B cell (primary cell): Measurements from ENCODE around the gene TWIST2.

Experiments used
- EZH2 ChIP-seq: IDR thresholded peaks from 2 replicates; pipeline ENCODE4 v1.6.1; 2012; ENCODE audit warnings: borderline replicate concordance, low read depth, mild to moderate bottlenecking, moderate library complexity, low read length; ENCODE audit not compliant: insufficient read depth, poor library complexity, severe bottlenecking
- TF ChIP-seq, protein P1 (sequence below): fragments of 200-600 bp; IDR thresholded peaks from one replicate; pipeline ENCODE4 v1.8.0; 2022; ENCODE audit warnings: antibody characterized with exemption, mild to moderate bottlenecking

DNA sequence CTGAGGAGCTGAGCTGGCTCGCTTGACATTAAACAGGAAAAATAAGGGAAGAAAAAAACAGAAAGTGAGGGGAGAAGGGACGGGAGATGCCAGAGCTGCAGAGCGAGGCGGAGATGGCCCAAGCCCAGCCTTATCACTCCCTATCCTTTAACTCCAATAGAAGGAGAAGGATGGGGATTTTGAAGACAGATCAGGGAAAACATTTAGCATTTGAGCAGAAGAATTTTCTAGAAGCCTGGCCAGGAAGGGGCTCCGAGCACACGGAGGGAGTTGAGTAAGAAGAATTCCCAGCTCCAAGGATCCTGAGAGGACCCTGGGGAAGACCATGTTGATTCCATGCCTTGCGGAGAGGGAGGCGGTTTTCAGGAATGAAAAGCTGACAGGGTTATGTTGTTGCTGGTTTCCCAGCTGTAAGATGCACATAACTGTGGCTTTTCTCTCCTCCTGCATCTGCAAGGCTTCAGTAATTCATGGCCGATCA, 35.6 kb downstream of the TWIST2 start:
- TF ChIP-seq, protein P1, sequence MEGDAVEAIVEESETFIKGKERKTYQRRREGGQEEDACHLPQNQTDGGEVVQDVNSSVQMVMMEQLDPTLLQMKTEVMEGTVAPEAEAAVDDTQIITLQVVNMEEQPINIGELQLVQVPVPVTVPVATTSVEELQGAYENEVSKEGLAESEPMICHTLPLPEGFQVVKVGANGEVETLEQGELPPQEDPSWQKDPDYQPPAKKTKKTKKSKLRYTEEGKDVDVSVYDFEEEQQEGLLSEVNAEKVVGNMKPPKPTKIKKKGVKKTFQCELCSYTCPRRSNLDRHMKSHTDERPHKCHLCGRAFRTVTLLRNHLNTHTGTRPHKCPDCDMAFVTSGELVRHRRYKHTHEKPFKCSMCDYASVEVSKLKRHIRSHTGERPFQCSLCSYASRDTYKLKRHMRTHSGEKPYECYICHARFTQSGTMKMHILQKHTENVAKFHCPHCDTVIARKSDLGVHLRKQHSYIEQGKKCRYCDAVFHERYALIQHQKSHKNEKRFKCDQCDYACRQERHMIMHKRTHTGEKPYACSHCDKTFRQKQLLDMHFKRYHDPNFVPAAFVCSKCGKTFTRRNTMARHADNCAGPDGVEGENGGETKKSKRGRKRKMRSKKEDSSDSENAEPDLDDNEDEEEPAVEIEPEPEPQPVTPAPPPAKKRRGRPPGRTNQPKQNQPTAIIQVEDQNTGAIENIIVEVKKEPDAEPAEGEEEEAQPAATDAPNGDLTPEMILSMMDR: no peak
- TF ChIP-seq EZH2: no peak
